K562 (cell line): Measurements from ENCODE around the gene TRIP6. TPM values are rescaled to one million over a fixed set of nuclear protein-coding genes. Genes with fewer than 3 reads are reported as not detected.
A peak's percentile ranks its signal among the peaks of the same experiment; 100 is the strongest.

Experiments
- ARID1B ChIP-seq: fragments of 450-650 bp; IDR thresholded peaks from 2 replicates; pipeline ENCODE4 v1.6.1; 2016; ENCODE audit warnings: antibody characterized with exemption, mild to moderate bottlenecking, inconsistent platforms
- BRD9 ChIP-seq: fragments of 450-650 bp; IDR thresholded peaks from 2 replicates; pipeline ENCODE4 v1.6.1; 2018; ENCODE audit warnings: low read depth; ENCODE audit not compliant: partially characterized antibody
- CREBBP ChIP-seq: IDR thresholded peaks from one replicate; pipeline ENCODE4 v1.6.1; 2012; ENCODE audit warnings: low read depth, mild to moderate bottlenecking, control low read depth, inconsistent platforms, low read length
- ELF1 ChIP-seq: fragments of 200-800 bp; sonication (Bioruptor generic); IDR thresholded peaks from 2 replicates; pipeline ENCODE4 v1.6.1; 2016; ENCODE audit warnings: missing genetic modification characterization, missing compliant biosample characterization
- HDAC2 ChIP-seq: fragments of 450-650 bp; IDR thresholded peaks from 2 replicates; pipeline ENCODE4 v1.6.1; 2016; ENCODE audit warnings: mild to moderate bottlenecking
- KDM5B ChIP-seq: fragments of 200-600 bp; sonication (generic); IDR thresholded peaks from 2 replicates; pipeline ENCODE4 v1.6.1; 2012; ENCODE audit warnings: low read depth, mild to moderate bottlenecking, moderate library complexity, low read length, control low read depth, inconsistent platforms; ENCODE audit not compliant: insufficient replicate concordance
- KLF6 ChIP-seq: fragments of 250-450 bp; sonication (Bioruptor Pico); IDR thresholded peaks from 2 replicates; pipeline ENCODE4 v1.4.0; 2020; ENCODE audit warnings: mild to moderate bottlenecking, moderate library complexity, borderline replicate concordance
- NCOA4 ChIP-seq: fragments of 450-650 bp; IDR thresholded peaks from 2 replicates; pipeline ENCODE4 v1.6.1; 2018; ENCODE audit warnings: mild to moderate bottlenecking; ENCODE audit not compliant: partially characterized antibody
- TCF7 ChIP-seq: sonication (generic); IDR thresholded peaks from 2 replicates; pipeline ENCODE4 v1.6.1; 2016; ENCODE audit warnings: antibody characterized with exemption, borderline replicate concordance
- polyA plus RNA-seq, 8 experiments: library from polyadenylated mRNA; depleted of rRNA in 4 of 8; stranded (reverse) in 5 of 8; unstranded in 3 of 8; fragments of >200 nt; fragmentation: Nextera tagmentation in 2 of 8; fragmentation: Illumina TruSeq in 1 of 8; extraction: Ambion mirVana in 2 of 8; extraction: Trizol in 1 of 8; gene quantifications; 2 replicates each; pipeline versions ENCODE4 v1.2.1 to v1.2.3, GENCODE V29; 2011 to 2014; ENCODE audit warnings: inconsistent platforms in 1 of 8, missing spikeins in 1 of 8
- total RNA-seq, 7 experiments: library from RNA; depleted of rRNA in 6 of 7; stranded (reverse); fragments of >200 nt in 6 of 7; fragmentation: Illumina TruSeq in 2 of 7; extraction: Trizol in 2 of 7; gene quantifications; 2 replicates each; pipeline versions ENCODE4 v1.2.1 to v1.2.3, GENCODE V29; 2011 to 2021; ENCODE audit warnings: low replicate concordance in 1 of 7
- TF ChIP-seq, protein P1 (sequence below), 2 experiments: fragments of 450-650 bp; formaldehyde crosslinking in 1 of 2; IDR thresholded peaks; 2 replicates each; pipeline versions ENCODE4 v1.4.0 to v1.6.1; 2014 to 2020; ENCODE audit warnings: mild to moderate bottlenecking in 2 of 2, borderline replicate concordance in 1 of 2, low read depth in 1 of 2
- TF ChIP-seq, protein P2 (sequence below): fragments of 450-650 bp; IDR thresholded peaks from 2 replicates; pipeline ENCODE4 v1.6.1; 2016; ENCODE audit warnings: low read depth, mild to moderate bottlenecking, moderate library complexity
- TF ChIP-seq, protein P3 (sequence below): IDR thresholded peaks from 3 replicates; pipeline ENCODE4 v1.6.1; 2011; ENCODE audit warnings: borderline replicate concordance, mild to moderate bottlenecking, moderate library complexity; ENCODE audit not compliant: insufficient read length; ENCODE audit errors: extremely low read depth

Gene TRIP6
- total and polyA plus RNA-seq, 9 of the 15 experiments (the other 6 are each of a cell fraction or from before 2014, with no cell fraction given), result 5.9 to 141 (median 54.0) TPM

DNA sequence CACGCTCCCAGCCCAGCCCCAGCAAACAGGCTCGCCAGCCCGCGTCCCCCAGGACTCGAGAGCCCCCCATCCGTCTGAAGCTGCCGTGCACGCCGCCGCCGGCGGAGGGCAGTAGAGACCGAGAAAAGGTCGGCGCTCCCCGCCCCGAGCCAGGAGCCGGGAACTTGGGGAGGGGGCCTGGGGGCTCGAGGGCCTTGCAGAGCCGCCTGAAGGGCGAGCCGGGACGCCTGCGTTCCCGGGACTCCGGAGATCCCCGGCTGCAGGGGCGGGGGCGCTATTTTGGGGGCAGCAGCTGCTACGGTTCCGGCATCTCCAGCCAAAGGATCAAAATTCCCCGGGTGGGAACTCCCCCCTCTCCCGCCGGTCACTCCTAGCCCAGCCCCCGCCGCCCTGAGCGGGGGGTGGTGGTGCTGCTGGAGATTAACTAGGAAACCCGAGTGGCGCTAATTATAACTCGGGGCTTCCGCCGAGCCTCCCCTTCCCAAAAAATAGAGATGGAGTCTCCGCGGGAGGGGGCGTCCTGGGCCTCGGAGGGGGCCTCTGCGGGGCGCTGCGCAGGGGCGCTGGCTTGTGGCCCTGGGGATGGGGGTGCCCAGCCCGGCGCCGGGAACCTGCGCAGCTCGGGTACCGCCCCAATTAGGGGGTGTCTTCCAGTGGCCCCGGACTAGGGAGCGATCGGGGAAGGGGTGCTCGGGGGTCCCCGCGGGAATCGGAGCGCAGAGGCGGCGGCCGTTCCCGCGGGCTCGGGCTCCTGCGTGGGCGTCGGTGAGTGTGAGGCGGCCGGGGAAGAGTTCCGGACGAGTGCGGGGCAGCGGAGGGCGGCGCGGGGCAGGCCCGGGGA lies 27.9 kb downstream of the TRIP6 start (continued):
- TF ChIP-seq KDM5B (no peak), TCF7 (no peak), NCOA4 (no peak), BRD9 (peak; percentile 62), HDAC2 (no peak), ARID1B (no peak), CREBBP (no peak), ELF1 (no peak), KLF6 (CRISPR knock-in tag) (no peak)
- TF ChIP-seq, protein P1, sequence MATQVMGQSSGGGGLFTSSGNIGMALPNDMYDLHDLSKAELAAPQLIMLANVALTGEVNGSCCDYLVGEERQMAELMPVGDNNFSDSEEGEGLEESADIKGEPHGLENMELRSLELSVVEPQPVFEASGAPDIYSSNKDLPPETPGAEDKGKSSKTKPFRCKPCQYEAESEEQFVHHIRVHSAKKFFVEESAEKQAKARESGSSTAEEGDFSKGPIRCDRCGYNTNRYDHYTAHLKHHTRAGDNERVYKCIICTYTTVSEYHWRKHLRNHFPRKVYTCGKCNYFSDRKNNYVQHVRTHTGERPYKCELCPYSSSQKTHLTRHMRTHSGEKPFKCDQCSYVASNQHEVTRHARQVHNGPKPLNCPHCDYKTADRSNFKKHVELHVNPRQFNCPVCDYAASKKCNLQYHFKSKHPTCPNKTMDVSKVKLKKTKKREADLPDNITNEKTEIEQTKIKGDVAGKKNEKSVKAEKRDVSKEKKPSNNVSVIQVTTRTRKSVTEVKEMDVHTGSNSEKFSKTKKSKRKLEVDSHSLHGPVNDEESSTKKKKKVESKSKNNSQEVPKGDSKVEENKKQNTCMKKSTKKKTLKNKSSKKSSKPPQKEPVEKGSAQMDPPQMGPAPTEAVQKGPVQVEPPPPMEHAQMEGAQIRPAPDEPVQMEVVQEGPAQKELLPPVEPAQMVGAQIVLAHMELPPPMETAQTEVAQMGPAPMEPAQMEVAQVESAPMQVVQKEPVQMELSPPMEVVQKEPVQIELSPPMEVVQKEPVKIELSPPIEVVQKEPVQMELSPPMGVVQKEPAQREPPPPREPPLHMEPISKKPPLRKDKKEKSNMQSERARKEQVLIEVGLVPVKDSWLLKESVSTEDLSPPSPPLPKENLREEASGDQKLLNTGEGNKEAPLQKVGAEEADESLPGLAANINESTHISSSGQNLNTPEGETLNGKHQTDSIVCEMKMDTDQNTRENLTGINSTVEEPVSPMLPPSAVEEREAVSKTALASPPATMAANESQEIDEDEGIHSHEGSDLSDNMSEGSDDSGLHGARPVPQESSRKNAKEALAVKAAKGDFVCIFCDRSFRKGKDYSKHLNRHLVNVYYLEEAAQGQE (IDR thresholded peaks at IDR 0.05; ENCODE audit: borderline replicate concordance), result peak; percentile 77
- TF ChIP-seq, protein P1 (CRISPR knock-in tag; IDR thresholded peaks at IDR 0.05; ENCODE audit: low read depth), result no peak
- TF ChIP-seq, protein P2, sequence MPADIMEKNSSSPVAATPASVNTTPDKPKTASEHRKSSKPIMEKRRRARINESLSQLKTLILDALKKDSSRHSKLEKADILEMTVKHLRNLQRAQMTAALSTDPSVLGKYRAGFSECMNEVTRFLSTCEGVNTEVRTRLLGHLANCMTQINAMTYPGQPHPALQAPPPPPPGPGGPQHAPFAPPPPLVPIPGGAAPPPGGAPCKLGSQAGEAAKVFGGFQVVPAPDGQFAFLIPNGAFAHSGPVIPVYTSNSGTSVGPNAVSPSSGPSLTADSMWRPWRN, result no peak
- TF ChIP-seq, protein P3, sequence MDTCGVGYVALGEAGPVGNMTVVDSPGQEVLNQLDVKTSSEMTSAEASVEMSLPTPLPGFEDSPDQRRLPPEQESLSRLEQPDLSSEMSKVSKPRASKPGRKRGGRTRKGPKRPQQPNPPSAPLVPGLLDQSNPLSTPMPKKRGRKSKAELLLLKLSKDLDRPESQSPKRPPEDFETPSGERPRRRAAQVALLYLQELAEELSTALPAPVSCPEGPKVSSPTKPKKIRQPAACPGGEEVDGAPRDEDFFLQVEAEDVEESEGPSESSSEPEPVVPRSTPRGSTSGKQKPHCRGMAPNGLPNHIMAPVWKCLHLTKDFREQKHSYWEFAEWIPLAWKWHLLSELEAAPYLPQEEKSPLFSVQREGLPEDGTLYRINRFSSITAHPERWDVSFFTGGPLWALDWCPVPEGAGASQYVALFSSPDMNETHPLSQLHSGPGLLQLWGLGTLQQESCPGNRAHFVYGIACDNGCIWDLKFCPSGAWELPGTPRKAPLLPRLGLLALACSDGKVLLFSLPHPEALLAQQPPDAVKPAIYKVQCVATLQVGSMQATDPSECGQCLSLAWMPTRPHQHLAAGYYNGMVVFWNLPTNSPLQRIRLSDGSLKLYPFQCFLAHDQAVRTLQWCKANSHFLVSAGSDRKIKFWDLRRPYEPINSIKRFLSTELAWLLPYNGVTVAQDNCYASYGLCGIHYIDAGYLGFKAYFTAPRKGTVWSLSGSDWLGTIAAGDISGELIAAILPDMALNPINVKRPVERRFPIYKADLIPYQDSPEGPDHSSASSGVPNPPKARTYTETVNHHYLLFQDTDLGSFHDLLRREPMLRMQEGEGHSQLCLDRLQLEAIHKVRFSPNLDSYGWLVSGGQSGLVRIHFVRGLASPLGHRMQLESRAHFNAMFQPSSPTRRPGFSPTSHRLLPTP, result no peak
